GM19099 (cell line): Measurements from ENCODE around the gene MLH3.

Experiments
- POLR2A ChIP-seq: IDR thresholded peaks from 3 replicates; pipeline ENCODE4 v1.6.1; 2011; ENCODE audit warnings: low read depth; ENCODE audit not compliant: insufficient read length; ENCODE audit errors: extremely low read depth

MLH3 gene

DNA sequence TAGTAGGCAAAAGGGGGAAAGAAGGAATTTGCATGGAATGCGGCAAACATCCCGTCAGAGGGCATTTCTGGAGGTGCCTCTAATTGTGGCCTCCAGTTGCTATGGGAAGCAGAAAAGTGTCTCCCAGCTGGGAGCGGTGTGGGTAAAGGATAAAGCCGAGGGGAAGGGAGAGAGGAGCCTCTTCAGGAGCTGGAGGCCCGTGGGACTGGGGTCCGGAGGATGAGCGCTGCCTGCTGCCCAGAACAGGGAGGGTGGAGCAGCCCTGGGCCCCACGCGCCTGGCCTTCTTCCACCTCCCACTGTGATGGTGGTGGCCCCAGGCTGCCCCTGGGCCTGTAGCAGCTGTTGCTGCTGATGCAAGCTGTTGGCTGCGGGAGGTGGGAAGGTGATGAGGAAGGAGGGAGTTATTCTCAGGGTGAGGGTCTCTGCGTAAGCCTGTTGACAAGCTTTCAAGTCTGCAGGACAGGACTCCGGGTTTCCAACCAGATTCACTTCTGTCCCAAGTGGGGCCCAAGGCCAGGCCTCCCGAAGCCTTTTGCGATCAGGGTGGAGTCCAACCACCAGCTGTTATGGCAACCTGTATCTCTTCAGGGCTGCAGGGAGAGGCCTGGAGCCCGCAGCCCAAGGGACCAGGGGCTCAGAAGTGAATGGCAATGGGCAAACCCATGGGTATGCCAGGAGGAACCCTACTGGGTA is 76.8 kb downstream of the MLH3 start:
- no peak for TF ChIP-seq POLR2A

DNA sequence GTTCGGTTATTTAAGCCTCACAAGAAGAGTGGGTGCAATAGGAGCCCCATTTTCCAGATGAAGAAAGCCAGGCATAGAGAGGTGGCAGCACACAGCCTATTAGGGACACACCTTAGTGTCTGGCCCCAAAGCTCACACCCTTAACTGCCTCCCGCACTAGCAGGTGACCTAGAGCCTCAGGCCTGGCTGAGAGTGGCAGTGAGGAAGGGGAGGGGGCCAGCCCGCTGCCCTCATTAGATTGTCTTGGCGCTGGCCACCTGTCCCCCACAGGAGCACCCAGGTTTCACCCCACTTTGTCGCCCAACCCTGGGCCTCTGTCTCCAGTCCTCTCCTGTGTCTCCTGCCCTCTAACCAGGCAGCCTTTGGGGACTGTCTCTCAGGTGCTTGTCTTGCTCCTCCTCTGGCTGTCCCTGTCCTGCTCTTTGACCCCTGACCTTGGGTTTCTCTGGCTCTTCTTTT is 77.3 kb downstream of the MLH3 start:
- no peak for TF ChIP-seq POLR2A

DNA sequence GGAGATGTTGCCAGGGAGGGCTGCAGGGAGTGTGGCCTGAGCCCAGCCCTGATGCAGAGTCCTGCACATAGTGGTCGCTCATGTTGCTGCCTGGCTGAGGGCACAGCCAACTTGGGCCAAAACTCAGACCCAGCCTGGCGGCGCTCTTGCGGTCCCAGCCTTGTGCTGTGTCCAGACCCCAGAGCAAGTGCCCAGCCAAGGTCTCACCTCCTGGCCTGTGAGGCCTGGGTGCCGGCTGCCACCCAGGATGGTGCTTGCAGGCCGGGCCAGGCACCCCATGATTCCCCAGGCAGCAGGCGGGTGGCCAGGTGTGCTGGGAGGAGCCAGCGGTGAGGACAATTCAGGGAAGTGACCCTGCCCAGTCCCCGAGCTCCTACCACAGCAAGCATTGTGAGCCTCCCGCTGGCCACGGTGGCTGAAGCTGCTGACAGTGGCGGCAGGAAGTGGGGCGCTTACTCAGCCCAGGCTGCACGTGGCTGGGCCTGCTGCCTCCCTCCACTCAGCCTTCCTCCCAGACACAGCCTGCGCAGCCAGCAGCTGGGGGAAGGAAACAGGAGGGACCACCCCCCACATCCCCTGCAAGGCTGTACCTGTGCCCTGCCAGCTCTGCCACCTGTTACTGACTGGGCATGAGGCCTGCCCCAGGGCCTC is 78.1 kb downstream of the MLH3 start:
- no peak for TF ChIP-seq POLR2A

DNA sequence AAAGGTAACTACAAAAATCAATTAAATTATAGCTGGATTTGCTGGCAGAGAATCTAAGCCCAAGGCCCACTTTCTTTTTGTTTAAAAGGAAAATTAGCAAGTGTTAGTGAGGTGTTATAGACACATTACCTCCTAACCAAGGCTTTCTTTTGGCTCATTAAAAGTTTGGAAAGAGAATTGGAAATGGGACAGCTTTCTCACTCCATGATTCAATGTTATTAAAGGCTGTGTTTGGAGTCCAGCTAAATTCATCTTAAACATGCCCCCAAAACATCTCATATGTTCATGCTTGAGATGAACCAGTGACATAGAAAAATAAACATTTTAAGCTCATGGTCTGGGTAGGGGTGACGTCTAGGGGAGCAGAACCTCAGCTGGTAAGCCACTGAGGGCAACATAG is 82.5 kb downstream of the MLH3 start:
- no peak for TF ChIP-seq POLR2A

DNA sequence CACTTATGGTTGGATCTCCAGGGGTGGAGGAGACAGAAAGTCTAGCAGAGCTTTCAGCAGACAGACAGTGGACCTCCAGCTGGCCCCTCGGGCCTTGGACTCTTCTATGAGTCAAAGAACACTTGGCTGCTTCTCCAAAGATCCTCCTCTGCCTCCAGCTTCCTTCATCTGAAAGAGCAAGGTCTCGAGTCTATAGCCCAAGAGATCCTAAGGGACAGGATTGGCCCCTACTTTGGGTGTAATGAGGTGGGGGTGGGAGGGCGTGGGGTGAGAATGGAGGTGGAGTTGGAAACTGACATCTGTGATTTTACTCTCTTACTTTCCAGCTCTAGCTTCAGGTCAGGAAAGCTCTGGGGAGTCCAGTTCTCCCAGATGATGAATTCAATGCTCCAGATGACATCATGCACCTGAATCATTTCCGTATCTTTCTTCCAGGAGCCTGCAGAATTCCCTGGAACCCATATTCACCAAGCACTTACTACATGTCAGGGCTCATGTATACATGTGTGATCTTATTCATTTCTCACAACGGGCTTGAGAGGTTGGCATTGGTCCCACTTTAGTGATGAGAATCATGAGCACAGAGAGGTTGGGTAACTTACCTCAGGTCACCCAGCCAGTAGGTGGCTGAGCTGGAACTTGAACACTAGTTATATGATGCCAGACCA is 85.6 kb downstream of the MLH3 start:
- TF ChIP-seq POLR2A, result no peak

DNA sequence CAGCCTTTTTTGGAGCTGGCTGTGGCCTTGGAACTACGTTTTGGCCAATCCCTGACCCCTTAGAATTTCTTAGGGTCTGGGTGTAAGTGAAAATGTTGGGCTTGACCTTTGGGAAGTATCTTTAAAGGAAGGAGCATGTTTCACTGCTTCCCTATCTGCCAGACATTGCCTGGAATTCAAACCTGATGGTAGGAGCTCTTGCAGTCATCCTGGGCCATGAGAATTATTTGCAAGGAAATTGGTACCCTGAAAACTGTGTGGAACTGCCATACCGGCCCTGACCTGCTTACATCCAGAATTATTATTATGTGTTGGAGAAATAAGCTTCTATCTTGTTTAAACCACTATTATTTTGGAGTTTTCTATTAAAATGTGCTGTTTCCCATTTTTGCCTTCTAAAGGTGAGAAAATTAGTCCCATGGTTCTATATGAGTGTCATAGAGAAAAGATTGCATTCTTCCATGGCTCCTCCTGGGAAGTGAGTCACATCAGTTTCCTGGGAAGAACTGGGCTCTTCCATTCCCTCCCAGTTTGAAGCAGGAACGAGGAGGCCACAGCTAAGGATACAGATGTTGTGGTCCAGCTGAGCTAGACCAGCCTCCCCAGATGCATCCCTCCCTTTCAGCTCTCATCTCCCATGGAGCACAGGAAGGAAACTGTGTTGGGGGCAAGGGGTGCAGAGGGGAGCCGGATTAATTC is 86.3 kb downstream of the MLH3 start:
- TF ChIP-seq POLR2A, result no peak
